Naive thymus-derived CD8-positive, alpha-beta T cell (primary cell): Measurements from ENCODE around the gene CDC26. TPM values are rescaled to one million over a fixed set of nuclear protein-coding genes. Genes with fewer than 3 reads are reported as not detected.

Experiments
- ATAC-seq, 2 donors: fragments of 150-1000 bp; cut with Tn5 transposase in 1 of 2; sonication (Bioruptor Pico), chemical (Tn5 transposase) in 1 of 2; 1 replicate in 1 of 2; 2 replicates in 1 of 2; pipeline ENCODE4 v1.10.0; 2021; ENCODE audit warnings: mild to moderate bottlenecking in 2 of 2, moderate library complexity in 2 of 2
- POLR2A ChIA-PET: fragments of 350-600 bp; sonication (Branson Sonifier 250); formaldehyde crosslinking; loops from one replicate; lab custom pipeline; 2021; ENCODE audit warnings: antibody characterized with exemption; lab: Charles Lee
- DNase-seq, 10 donors: peaks; one replicate each; pipeline versions ENCODE4 v3.0.0 to v3.0.0-alpha.2; 2020 to 2022
- H3K27ac Mint-ChIP-seq, 10 donors: one replicate each; pipeline ENCODE4 v1.8.0; 2020 to 2022; ENCODE audit warnings: mild to moderate bottlenecking in 10 of 10, mixed read lengths in 10 of 10, moderate library complexity in 4 of 10, inconsistent platforms in 1 of 10
- H3K27me3 Mint-ChIP-seq, 5 donors: one replicate each; pipeline ENCODE4 v1.8.0; 2021 to 2022; ENCODE audit warnings: mixed read lengths in 5 of 5
- H3K36me3 Mint-ChIP-seq, 3 donors: one replicate each; pipeline ENCODE4 v1.8.0; 2020 to 2022; ENCODE audit warnings: mixed read lengths in 3 of 3, mild to moderate bottlenecking in 2 of 3, inconsistent platforms in 1 of 3
- H3K4me1 Mint-ChIP-seq, 4 donors: one replicate each; pipeline ENCODE4 v1.8.0; 2021 to 2022; ENCODE audit warnings: mixed read lengths in 4 of 4
- H3K4me3 Mint-ChIP-seq, 10 donors: one replicate each; pipeline ENCODE4 v1.8.0; 2020 to 2022; ENCODE audit warnings: mild to moderate bottlenecking in 10 of 10, mixed read lengths in 10 of 10, moderate library complexity in 6 of 10, inconsistent platforms in 1 of 10
- H3K9me3 Mint-ChIP-seq, 9 donors: one replicate each; pipeline ENCODE4 v1.8.0; 2020 to 2022; ENCODE audit warnings: mixed read lengths in 9 of 9, mild to moderate bottlenecking in 3 of 9, inconsistent platforms in 1 of 9, moderate library complexity in 1 of 9
- polyA plus RNA-seq, 3 donors: library from polyadenylated mRNA; unstranded; fragments of 300-500 nt; fragmentation: Illumina TruSeq; gene quantifications; one replicate each; pipeline ENCODE4 v1.2.3, GENCODE V29; 2021
- total RNA-seq, 8 experiments: library from RNA in 2 of 8; stranded (reverse) in 2 of 8; gene quantifications; one replicate each; pipeline ENCODE4 v1.2.3 and lab custom pipeline; 2021 to 2026

CDC26 gene
- total and polyA plus RNA-seq, 5 experiments from 2014 or later = 33.0 to 193 (median 148) TPM

DNA sequence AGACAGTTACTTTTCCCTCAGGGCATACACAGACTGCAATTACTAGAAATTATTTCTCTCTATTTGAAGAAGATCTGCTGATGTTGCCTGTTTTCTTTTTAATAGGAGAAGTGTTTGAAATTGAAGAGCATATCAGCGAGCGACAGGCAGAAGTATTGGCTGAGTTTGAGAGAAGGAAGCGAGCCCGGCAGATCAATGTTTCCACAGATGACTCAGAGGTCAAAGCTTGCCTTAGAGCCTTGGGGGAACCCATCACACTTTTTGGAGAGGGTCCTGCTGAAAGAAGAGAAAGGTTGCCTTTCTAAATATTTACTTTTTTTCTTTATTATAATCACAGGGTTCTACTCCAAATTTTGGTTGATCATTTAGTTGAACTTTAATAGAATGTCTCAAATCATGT, 3.5 kb upstream of the CDC26 start:
- POLR2A ChIA-PET = no interaction called here
- no peaks in the 10 kb centered on the region for H3K27me3 Mint-ChIP-seq
- peaks cover 10 to 63% (median 19%) of the 10 kb centered on the region in 3 donors for H3K36me3 Mint-ChIP-seq
- H3K4me3 Mint-ChIP-seq = no peak overlapping the region
- no peaks in the 10 kb centered on the region for H3K9me3 Mint-ChIP-seq
- peak overlapping the region in 3 of 10 donors; percentile 35 to 74 (median 48) for H3K27ac Mint-ChIP-seq
- ATAC-seq = no peak
- no peak for DNase-seq
- peaks cover 20 to 33% (median 30%) of the 10 kb centered on the region in 4 donors for H3K4me1 Mint-ChIP-seq

GRCh38 chr9:113274474-113275156, 757 bp downstream of the CDC26 start:
- H3K9me3 Mint-ChIP-seq = no peaks in the 10 kb centered on the region
- no peak overlapping the region for H3K4me3 Mint-ChIP-seq
- DNase-seq (peak in 6 of 10 donors; percentile 19 to 75 (median 54)), ATAC-seq (peak; percentile 23 to 31)
- peaks cover under 1 to 56% (median 24%) of the 10 kb centered on the region in 3 donors for H3K36me3 Mint-ChIP-seq
- peaks cover 14 to 40% (median 22%) of the 10 kb centered on the region in 4 donors for H3K4me1 Mint-ChIP-seq
- no peaks in the 10 kb centered on the region for H3K27me3 Mint-ChIP-seq
- no peak overlapping the region for H3K27ac Mint-ChIP-seq
- POLR2A ChIA-PET = interaction anchor here (1.0 to 2.4 kb wide), 10 partner anchors 53 to 383 kb away, joined by 3 to 13 read pairs (median 4); partner anchors contain the start of genes ALAD, C9orf43, FKBP15 and HDHD3

DNA sequence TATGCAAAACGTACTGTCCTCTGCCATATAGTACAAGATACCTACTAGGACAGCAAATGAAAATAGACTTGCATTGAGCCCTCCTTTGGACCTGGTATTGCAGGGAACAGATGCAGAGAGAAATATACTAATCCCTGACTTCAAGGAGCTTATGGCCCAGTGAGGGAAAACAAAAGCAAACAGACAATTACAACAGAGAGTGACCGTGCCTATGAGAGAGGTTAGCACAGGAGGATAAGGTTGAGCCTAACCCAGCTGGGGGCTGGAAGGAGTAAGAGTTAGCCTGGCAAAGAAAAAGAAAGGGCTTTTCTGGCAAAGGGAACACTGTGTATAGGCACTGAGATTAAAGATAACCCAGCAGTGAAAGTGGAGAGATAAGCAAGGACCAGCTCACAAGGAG, 5.5 kb downstream of the CDC26 start:
- DNase-seq (no peak), ATAC-seq (no peak)
- peak overlapping the region in 4 of 10 donors; percentile 12 to 67 (median 16) for H3K27ac Mint-ChIP-seq
- H3K27me3 Mint-ChIP-seq = no peaks in the 10 kb centered on the region
- H3K36me3 Mint-ChIP-seq = peaks cover 0 to 73% (median 23%) of the 10 kb centered on the region in 3 donors
- peaks cover 8 to 25% (median 15%) of the 10 kb centered on the region in 4 donors for H3K4me1 Mint-ChIP-seq
- H3K9me3 Mint-ChIP-seq = no peaks in the 10 kb centered on the region
- POLR2A ChIA-PET = no interaction called here
- no peak overlapping the region for H3K4me3 Mint-ChIP-seq

DNA sequence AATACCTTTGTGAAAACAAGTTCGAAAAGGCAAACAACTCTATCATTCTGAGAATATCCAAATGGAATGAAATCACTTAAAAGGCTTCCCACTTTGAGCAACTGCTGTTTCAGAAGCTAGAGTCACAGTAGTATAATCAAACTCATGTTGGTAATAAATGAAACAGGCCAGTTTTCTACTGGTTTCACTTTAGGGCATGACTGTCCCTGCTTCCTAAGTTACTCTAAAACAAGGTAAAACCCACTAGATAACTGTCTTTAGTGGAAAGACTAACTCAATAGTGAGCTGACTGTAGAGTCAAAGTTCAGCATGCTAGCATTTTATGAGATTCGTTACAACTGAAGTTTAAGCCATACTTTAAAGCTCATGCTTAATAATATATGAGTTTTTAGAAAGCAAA, 6.0 kb downstream of the CDC26 start:
- no peak for DNase-seq
- no peak overlapping the region for H3K4me3 Mint-ChIP-seq
- peaks cover 8 to 25% (median 14%) of the 10 kb centered on the region in 4 donors for H3K4me1 Mint-ChIP-seq
- peak overlapping the region in 2 of 10 donors; percentile 12 to 13 for H3K27ac Mint-ChIP-seq
- H3K9me3 Mint-ChIP-seq = no peaks in the 10 kb centered on the region
- peaks cover 0 to 73% (median 23%) of the 10 kb centered on the region in 3 donors for H3K36me3 Mint-ChIP-seq
- H3K27me3 Mint-ChIP-seq = no peaks in the 10 kb centered on the region
- no peak for ATAC-seq
- POLR2A ChIA-PET = no interaction called here

DNA sequence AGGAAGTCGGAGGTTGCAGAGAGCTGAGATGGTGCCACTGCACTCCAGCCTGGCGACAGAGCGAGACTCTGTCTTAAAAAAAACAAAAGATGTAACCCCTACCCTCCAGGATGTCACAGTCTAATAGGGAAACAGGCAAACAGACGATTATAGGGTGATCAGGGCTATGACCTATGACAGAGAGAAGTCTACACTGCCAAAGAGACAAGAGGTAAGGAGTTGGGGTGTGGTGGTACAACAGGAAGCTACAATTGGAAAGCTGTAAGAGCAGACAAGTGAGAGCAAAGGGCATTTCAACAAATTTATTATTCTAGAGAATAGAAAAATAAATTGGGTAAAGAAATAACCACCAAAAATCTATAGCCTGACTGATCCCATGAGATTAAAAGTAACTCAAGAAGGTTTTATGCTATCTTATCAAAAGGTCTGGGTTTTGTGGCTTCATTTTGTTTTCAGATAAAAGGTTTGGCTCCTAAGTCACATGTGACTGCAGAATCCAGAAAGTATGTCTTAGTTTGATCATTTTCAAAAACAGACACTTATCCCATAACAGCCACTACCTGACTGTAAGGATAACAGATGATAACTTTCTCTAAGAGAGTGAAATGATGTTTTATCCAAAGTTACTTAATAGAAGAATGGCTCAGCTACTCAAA, 7.3 kb downstream of the CDC26 start:
- no peaks in the 10 kb centered on the region for H3K9me3 Mint-ChIP-seq
- ATAC-seq (no peak), DNase-seq (no peak)
- peaks cover 0 to 65% (median 23%) of the 10 kb centered on the region in 3 donors for H3K36me3 Mint-ChIP-seq
- POLR2A ChIA-PET = no interaction called here
- H3K27me3 Mint-ChIP-seq = no peaks in the 10 kb centered on the region
- peak overlapping the region in 7 of 10 donors; percentile 4 to 85 (median 22) for H3K27ac Mint-ChIP-seq
- no peak overlapping the region for H3K4me3 Mint-ChIP-seq
- H3K4me1 Mint-ChIP-seq = peaks cover 5 to 15% (median 10%) of the 10 kb centered on the region in 4 donors

DNA sequence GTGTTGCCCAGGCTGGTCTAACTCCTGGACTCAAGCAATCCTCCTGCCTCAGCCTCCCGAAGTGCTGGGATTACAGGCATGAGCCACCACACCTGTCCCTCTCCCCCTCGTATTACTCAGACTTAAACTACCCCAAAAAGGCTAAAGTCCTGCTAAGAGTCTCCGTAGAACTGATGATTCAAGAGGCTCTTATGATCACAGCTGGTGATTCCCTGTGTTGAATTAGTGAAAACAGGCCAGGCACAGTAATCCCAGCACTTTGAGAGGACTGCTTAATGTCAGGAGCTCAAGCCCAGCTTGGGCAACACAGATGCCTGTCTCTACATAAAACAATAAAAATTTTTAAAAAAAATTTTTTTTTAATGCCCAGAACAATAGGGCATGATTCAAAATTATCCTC, 9.2 kb downstream of the CDC26 start:
- Mint-ChIP-seq H3K27me3 (no peaks in the 10 kb centered on the region), H3K9me3 (no peaks in the 10 kb centered on the region), H3K36me3 (peaks cover 0 to 52% (median 11%) of the 10 kb centered on the region in 3 donors), H3K4me1 (peaks cover 5 to 13% (median 10%) of the 10 kb centered on the region in 4 donors), H3K4me3 (no peak overlapping the region), H3K27ac (no peak overlapping the region)
- ATAC-seq (no peak), DNase-seq (no peak)
- POLR2A ChIA-PET = no interaction called here

- POLR2A ChIA-PET = interaction anchor here (0.6 kb wide), 1 partner anchor 1899 kb away, joined by 3 read pairs; no protein-coding TSS in a partner anchor
- peak overlapping the region in 1 of 10 donors; percentile 65 for H3K27ac Mint-ChIP-seq
- DNase-seq (no peak), ATAC-seq (no peak)
- H3K27me3 Mint-ChIP-seq = no peaks in the 10 kb centered on the region
- H3K4me3 Mint-ChIP-seq = no peak overlapping the region
- no peaks in the 10 kb centered on the region for H3K9me3 Mint-ChIP-seq
- H3K36me3 Mint-ChIP-seq = peaks cover 13 to 48% (median 16%) of the 10 kb centered on the region in 3 donors
- no peaks in the 10 kb centered on the region for H3K4me1 Mint-ChIP-seq
Observed at GRCh38 chr9:113261917-113262671, 13.3 kb downstream of the CDC26 start.

DNA sequence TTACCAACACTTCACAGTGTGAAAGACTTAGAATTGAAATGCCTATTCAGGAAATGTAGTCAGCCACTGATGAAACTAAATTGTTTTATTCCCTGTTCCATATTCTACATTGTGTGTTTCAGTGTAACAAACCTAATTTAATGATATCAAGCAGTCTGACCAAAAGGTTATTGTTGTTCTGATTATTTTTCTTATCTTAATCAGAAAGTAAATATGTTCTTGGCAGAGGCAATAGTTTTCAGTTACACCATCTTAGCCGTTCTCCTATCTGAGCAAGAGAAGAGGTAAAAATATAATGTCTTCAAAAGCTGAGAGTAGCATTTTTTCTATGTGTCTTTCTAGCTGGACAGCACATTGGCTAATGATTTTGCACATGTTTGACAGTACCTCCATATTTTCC, 17.1 kb downstream of the CDC26 start:
- no peak overlapping the region for H3K4me3 Mint-ChIP-seq
- H3K27me3 Mint-ChIP-seq = no peaks in the 10 kb centered on the region
- no peak for ATAC-seq
- POLR2A ChIA-PET = no interaction called here
- DNase-seq = no peak
- H3K4me1 Mint-ChIP-seq = no peaks in the 10 kb centered on the region
- no peaks in the 10 kb centered on the region for H3K9me3 Mint-ChIP-seq
- peaks cover 13 to 44% (median 20%) of the 10 kb centered on the region in 3 donors for H3K36me3 Mint-ChIP-seq
- no peak overlapping the region for H3K27ac Mint-ChIP-seq

DNA sequence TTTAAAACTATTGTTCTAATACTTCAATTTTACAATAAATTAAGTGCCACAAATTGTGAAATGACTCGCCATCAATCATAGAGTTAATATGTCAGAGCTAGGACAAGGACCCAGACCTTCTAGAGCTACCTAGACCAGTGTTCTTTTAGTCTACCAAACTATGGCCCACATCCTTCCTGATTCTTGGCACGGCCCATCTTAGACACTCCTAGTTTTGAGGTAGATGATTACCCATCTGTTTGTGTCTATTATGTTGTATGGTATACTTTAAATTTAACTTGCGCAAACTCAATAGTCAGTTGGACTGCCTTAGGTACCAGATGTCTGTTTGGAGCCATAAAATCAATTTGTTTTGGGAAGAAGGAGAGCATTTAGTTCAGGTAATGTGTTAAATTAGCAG, 17.5 kb downstream of the CDC26 start:
- H3K36me3 Mint-ChIP-seq = peaks cover 13 to 44% (median 20%) of the 10 kb centered on the region in 3 donors
- no peak overlapping the region for H3K27ac Mint-ChIP-seq
- no peak overlapping the region for H3K4me3 Mint-ChIP-seq
- H3K9me3 Mint-ChIP-seq = no peaks in the 10 kb centered on the region
- DNase-seq (no peak), ATAC-seq (no peak)
- H3K27me3 Mint-ChIP-seq = no peaks in the 10 kb centered on the region
- POLR2A ChIA-PET = no interaction called here
- H3K4me1 Mint-ChIP-seq = no peaks in the 10 kb centered on the region

- POLR2A ChIA-PET = no interaction called here
- H3K27ac Mint-ChIP-seq = peak overlapping the region in 1 of 10 donors; percentile 41
- no peak for ATAC-seq
- no peaks in the 10 kb centered on the region for H3K27me3 Mint-ChIP-seq
- no peak overlapping the region for H3K4me3 Mint-ChIP-seq
- no peaks in the 10 kb centered on the region for H3K4me1 Mint-ChIP-seq
- DNase-seq = no peak
- peaks cover 17 to 36% (median 22%) of the 10 kb centered on the region in 3 donors for H3K36me3 Mint-ChIP-seq
- peaks cover 0 to 11% (median 0%) of the 10 kb centered on the region in 9 donors for H3K9me3 Mint-ChIP-seq
Observed at GRCh38 chr9:113255438-113255837, 19.9 kb downstream of the CDC26 start.

DNA sequence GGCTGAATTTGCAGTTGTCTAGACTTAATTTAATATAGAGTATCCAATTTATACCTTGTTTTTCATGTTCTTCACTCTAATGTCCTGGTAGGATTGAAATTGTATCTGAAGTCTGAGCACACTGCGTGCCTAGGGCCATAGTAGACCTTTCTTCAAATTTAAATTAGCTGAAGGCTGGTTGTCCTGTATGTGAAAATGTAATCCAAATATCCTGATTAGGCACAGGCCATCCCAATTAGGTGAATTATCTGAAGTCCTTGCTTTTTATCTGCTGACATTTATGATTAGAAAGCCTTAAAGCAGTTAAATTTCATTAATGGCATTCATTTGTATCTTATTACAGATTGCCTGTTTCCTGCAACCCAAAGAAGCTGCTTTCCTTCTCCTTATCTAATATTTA, 20.4 kb downstream of the CDC26 start:
- no peak for DNase-seq
- H3K4me1 Mint-ChIP-seq = no peaks in the 10 kb centered on the region
- no peaks in the 10 kb centered on the region for H3K27me3 Mint-ChIP-seq
- POLR2A ChIA-PET = no interaction called here
- H3K36me3 Mint-ChIP-seq = peaks cover 14 to 31% (median 19%) of the 10 kb centered on the region in 3 donors
- H3K9me3 Mint-ChIP-seq = peaks cover 0 to 12% (median 0%) of the 10 kb centered on the region in 9 donors
- peak overlapping the region in 1 of 10 donors; percentile 41 for H3K27ac Mint-ChIP-seq
- no peak overlapping the region for H3K4me3 Mint-ChIP-seq
- no peak for ATAC-seq

- POLR2A ChIA-PET = no interaction called here
- peaks cover 0 to 9% (median 9%) of the 10 kb centered on the region in 3 donors for H3K36me3 Mint-ChIP-seq
Observed at GRCh38 chr9:113250807-113251206, 24.6 kb downstream of the CDC26 start.

More at GRCh38 chr9:113250807-113251206, 24.6 kb downstream of the CDC26 start:
- Mint-ChIP-seq H3K27ac (no peak overlapping the region), H3K27me3 (no peaks in the 10 kb centered on the region), H3K9me3 (peaks cover 0 to 23% (median 0%) of the 10 kb centered on the region in 9 donors), H3K4me1 (no peaks in the 10 kb centered on the region), H3K4me3 (no peak overlapping the region)
- DNase-seq = no peak
- no peak for ATAC-seq
